AG09319 (cell line): ENCODE data around the gene SATB2.

Source experiments
- DNase-seq: peaks from one replicate; pipeline ENCODE4 v3.0.0-alpha.2; 2010; ENCODE audit warnings: low read depth; ENCODE audit errors: extremely low read depth
- TF ChIP-seq, protein P1 (sequence below): IDR thresholded peaks from 2 replicates; pipeline ENCODE4 v1.5.1; 2011; ENCODE audit warnings: low read depth, mild to moderate bottlenecking, inconsistent platforms, low read length, moderate library complexity

Gene SATB2

DNA sequence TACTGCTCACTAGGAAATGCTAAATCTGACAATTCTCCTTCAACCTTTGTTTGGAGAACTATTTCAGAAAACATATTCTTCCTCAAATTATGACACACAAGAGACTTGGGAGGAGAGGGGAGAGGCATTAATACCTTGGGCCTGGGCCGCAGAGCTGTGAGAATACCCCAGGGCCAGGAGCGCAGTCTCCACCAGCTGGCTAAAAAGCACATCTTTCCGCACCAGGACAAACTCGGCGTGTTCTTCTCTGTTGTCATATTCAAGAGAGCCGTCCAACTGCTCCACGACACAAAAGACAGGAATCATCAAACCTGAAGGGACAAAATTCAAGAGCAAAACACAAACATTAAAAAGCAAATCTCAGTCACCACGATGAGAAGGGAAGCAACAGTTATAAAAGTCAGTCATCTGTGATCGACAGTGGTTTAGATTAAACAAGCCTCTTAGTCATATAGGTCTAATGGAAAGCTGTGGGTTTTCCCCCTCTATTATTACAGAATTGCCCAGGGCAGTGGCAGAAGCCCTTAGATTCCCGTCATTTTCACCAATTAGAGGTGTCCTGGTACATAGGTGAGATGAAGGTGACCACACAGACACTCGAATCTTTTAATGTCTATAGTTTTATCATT, 24.4 kb downstream of the SATB2 start:
- no peak for DNase-seq
- TF ChIP-seq, protein P1, sequence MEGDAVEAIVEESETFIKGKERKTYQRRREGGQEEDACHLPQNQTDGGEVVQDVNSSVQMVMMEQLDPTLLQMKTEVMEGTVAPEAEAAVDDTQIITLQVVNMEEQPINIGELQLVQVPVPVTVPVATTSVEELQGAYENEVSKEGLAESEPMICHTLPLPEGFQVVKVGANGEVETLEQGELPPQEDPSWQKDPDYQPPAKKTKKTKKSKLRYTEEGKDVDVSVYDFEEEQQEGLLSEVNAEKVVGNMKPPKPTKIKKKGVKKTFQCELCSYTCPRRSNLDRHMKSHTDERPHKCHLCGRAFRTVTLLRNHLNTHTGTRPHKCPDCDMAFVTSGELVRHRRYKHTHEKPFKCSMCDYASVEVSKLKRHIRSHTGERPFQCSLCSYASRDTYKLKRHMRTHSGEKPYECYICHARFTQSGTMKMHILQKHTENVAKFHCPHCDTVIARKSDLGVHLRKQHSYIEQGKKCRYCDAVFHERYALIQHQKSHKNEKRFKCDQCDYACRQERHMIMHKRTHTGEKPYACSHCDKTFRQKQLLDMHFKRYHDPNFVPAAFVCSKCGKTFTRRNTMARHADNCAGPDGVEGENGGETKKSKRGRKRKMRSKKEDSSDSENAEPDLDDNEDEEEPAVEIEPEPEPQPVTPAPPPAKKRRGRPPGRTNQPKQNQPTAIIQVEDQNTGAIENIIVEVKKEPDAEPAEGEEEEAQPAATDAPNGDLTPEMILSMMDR, result no peak

DNA sequence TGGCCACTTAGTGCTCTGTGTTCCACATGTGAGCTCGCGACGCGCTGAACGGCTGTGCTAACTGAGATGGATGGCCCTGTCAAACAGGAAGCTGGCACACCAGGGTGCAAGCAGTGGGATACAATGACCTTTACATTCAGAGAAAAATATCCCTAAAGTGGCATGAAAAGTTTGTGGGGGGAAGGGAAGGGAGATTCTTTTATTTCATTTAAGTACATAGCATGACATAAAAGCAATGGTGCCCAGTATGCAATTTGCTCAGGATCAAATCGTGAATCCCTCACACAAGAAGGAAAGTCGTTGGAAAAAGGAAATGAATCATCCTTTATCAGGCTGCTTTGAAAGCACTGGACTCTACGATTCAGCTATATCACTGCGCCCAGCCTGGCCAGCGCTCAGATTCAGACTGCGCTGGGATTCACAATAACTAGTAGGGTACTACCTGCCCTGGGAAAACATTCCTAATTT, 26.0 kb downstream of the SATB2 start:
- no peak for DNase-seq
- TF ChIP-seq, protein P1, result no peak

DNA sequence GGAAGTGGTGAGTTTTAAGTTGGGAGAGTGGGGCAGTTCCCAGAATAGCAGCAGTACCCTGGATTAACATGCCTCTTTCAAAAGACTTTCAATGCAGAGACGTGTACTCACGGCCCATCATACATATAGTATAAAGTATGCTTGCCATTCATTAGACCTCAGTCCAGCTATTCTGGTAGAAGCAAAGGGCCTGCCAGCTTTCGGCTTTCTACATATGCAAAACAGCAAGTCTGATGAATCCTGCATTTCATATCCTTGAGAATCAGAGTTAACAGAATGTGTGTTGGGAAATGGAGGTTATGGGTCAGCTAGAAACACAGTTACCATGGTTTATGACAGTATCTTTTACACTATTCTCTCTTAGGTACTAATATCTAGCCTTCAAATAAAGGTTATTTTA, 27.5 kb downstream of the SATB2 start:
- TF ChIP-seq, protein P1, result no peak

DNA sequence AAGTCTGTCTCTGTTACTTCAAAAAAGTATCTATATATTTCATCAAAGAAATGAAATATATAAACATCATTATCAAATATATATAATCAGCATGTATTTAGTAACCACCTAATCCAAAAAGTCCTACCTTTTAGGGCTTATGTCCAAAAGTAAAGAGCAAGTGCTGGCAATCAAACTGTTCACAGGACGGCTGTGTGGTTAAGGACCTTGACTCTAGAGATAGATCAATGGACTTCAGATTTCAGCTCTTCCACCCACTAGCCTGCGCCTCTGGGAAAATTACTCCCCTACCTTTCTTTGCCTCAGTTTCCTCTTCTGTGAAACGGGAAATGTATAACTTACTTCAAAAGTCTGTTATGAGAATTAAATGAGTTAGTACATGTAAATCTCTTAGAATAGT, 29.4 kb downstream of the SATB2 start:
- DNase-seq, result no peak
- TF ChIP-seq, protein P1, result no peak

More for the DNA sequence above, 27.5 kb downstream of the SATB2 start:
- DNase-seq, result no peak

DNA sequence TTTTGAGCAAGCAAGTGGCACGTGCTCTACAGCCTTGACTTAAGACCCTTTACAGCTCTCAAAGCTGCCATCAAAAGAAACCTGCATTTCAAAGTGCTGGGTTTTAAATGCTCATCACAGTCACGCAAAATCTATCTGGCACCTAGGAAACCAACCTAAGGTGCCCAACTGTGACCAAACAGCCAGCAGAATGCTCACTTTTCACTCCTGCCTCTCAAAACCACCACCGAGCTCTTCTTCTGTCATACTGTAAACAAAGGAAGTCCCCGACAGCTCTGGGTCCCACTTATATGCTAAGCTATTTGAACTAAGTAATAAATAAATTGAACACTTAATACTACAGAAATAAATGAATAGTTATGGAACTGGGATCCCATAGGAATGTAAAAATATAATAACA, 33.6 kb downstream of the SATB2 start:
- TF ChIP-seq, protein P1, result no peak
- DNase-seq, result no peak

DNA sequence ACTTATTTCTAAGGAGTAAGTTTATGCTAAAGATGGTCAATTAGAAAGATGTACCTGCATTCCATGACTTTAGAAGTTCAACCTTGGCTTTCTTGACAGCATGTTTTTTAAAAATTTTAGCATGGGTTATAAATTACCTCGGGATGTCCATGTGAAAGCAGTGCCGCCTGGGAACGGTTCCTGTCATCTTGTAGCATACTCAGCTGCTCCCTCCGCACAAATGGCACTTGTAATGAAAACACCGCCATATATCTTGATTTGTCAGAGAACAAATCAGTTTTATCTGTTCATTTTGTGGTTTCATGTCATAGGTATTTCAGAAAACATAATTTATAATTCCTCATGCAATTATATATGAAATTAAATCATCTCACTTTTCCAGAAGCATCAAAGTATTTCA, 38.3 kb downstream of the SATB2 start:
- TF ChIP-seq, protein P1, result no peak
- DNase-seq, result no peak

DNA sequence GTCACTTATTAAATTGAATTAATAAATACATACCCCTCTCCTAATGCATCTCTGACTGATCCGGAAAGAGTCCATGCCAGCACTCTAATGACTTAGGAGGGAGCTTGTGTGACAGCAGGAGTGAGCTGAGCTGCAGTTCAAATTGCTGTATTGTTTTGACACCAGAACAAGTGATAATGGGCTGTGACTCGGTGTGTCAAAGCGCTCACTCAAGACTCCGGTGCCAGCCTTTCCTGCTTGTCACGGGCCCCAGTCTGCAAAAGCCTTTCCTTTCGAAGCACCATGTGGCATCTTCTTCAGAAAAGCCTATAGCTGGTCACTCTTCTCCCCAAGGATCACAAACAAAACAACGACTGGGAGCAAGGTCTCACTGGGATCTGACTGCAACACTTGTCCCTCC, 43.3 kb downstream of the SATB2 start:
- TF ChIP-seq, protein P1, result no peak
- no peak for DNase-seq
